Measurements from ENCODE around the gene RNU1-2. TPM values are rescaled to one million over a fixed set of nuclear protein-coding genes. Genes with fewer than 3 reads are reported as not detected.

The RNU1-2 gene
- total RNA-seq, 4 donors from 2014 or later: under 0.01 TPM

DNA sequence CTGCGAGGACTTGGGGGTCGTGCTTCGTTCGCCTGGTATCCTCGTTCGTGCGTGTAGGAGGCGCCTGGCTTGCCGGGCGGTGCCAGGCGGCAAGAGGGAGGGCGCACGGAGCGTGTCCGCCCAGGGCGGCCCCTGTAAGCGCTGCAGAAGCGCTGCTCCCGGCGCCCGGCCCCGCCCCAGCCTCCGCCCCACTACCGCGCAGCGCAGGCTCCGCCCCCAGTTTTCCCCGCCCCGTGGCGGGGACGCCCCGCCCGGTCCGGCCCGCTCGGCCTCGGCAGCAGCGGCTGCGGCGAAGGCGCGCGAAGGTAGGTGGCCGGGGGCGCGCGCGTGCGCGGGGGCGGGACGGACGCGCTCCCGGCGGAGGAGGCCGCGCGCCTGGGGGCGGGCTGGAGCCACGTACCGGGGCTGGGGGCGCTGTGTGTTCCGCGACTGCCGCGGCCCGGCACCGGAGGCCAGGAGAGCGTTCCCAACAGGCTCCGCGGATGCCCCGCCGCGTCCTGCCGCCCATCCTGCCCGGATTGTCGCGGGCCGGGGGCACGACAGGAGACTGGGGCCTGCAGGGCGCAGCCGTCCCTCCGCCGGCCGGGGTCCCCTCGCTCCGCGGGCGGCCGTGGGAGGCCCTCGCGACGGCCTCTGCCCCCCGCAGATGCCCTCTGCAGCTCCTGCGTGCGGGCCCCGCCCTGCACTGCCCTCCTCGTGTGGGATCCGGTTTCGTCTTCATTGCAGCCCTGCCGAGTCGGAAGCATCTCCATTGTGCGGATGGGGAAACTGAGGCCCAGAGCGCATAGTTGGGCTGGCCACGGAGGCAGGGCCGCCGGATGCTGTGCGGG is 18.3 kb downstream of the RNU1-2 start:
- TF ChIP-seq, protein P1, sequence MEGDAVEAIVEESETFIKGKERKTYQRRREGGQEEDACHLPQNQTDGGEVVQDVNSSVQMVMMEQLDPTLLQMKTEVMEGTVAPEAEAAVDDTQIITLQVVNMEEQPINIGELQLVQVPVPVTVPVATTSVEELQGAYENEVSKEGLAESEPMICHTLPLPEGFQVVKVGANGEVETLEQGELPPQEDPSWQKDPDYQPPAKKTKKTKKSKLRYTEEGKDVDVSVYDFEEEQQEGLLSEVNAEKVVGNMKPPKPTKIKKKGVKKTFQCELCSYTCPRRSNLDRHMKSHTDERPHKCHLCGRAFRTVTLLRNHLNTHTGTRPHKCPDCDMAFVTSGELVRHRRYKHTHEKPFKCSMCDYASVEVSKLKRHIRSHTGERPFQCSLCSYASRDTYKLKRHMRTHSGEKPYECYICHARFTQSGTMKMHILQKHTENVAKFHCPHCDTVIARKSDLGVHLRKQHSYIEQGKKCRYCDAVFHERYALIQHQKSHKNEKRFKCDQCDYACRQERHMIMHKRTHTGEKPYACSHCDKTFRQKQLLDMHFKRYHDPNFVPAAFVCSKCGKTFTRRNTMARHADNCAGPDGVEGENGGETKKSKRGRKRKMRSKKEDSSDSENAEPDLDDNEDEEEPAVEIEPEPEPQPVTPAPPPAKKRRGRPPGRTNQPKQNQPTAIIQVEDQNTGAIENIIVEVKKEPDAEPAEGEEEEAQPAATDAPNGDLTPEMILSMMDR (IDR thresholded peaks at IDR 0.05; ENCODE audit: low read depth): no peak

DNA sequence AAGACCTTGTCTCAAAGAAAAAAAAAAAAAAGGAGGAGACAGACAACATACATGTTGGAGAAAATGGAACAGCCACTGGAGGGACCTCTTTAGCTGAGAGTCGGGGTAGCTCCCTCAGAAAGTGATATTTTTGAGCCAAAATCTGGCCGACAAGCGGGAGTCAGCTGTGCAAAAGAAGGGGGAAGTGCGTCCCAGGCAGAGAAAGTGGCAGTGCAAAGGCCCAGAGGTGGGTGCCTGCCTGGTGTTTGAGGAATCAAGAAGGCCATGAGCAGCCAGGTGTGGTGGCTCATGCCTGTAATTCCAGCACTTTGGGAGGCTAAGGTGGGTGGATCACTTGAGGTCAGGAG is 19.8 kb downstream of the RNU1-2 start:
- TF ChIP-seq, protein P1 (IDR thresholded peaks at IDR 0.05; ENCODE audit: low read depth): no peak

DNA sequence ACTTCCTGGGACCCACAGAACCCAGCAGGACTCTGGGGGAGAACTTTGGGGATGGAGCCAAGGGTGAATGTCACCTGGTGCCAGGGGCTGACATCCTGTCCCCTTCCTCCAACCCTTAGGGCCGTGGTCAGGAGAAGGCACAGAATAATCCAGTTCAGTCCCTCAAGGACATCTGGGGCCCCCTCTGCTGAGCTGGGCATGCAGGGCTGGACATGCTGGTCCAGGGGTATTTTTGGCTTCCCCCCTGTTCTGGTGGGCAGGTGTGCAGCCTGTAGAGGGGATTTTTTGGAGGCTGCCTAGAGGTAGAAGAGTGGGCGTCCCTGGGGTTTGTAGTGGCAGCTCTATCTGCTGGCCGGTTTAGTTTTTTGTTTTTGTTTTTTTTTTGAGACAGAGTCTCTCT is 22.6 kb downstream of the RNU1-2 start:
- TF ChIP-seq, protein P1 (IDR thresholded peaks at IDR 0.05; ENCODE audit: low read depth): no peak

DNA sequence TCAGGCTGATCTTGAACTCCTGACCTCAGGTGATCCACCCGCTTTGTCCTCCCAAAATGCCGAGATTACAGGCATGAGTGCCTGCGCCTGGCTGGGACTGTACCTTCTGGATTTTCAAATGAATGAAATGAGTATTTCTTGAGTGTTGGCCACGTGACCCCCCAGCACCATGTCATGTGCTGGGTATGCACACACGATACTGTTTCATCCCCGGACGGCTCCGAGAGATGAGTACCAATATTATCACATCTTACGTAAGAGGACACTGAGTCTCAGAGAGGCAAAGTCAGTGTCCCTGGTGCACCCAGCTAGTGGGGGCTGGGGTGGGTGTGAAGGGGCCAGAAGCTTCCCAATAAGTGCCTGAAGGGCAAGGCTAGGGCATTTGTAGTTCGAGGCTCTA is 25.2 kb downstream of the RNU1-2 start:
- TF ChIP-seq, protein P1 (IDR thresholded peaks at IDR 0.05; ENCODE audit: low read depth): no peak

DNA sequence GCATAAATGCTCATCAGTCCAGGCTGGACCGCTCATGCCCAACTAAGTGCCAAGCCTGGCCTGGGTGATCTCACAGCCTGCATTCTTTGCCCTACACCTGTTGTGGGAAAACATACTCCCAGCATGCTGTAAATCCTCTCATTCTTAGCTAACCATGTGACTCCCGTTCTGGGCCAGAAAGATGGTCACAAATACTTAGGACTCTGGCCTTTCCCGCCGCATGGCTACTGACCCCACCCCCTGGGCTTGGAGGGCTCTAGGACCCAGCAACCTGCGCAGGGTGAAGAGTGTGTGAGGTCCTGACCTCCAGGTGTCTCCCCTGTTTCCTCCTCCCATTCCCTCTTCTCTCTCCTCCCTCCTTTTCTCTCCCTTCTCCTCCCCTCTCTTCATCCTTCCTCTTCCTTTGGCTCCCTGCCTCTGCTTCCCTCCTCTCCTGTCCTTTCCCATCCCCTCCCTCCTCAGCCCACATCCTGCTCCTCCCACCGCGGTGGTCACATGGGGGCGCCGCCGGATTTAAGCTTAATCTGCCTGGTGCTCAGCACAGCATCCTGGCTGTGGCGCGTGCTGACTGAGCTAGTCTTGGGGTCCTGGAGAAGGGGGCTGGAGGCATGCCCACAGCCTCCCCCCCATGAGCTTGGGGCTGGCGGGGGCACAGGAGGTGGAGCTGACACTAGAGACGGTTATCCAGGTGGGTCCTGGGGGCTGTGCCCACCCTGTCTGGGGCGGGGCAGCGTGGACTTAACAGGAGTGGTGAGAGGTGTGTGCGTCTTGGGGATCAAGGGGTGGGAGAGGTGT is 25.8 kb downstream of the RNU1-2 start, which contains the start of gene CROCC:
TSS of gene CROCC (plus strand) at position 541 of the 795 bp plus-strand sequence. CDS start at position 629, 88 bp downstream.
- TF ChIP-seq, protein P1 (IDR thresholded peaks at IDR 0.05; ENCODE audit: low read depth): no peak

DNA sequence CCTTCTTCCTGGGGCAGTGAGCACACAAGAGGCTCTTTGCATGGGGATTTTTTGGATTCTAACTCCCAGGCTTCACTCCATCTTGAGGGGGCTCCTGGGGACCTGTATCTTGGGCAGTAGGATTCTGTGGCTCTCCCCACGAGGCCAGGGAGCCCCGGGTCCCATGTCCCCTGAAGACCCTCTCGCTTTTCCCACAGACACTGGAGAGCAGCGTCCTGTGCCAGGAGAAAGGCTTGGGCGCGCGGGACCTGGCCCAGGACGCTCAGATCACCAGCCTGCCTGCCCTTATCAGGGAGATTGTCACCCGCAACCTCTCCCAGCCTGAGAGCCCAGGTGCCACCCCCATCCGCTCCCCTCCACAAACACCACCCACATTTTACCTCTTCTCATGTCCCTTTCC is 26.7 kb downstream of the RNU1-2 start:
- TF ChIP-seq, protein P1 (IDR thresholded peaks at IDR 0.05; ENCODE audit: low read depth): no peak

DNA sequence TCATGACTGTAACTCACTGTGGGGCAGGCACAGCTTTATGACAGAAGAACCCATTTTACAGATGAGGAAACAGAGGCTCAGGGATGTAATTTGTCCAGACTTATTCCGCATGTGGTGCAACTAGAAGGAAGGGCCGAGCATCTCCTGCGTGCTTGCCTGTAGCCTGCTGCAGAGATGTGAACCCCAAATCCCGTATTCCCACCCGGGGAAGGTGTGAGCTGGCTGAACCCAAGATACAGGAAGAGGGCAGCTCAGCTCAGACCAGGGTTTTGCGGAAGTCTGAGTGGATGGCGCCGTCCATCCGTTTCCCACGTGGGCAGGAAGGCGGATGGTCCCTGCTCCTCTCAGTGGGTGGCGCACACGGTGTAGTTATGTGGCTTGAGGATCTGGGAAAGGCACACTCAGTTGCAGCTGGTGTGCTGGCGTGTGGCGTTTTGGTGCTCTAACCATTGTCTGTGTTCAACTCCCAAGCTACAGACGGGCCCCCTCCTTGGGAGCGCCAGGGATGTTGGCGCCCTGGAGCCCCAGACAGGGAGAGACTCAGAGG is 27.2 kb downstream of the RNU1-2 start:
- TF ChIP-seq, protein P1 (IDR thresholded peaks at IDR 0.05; ENCODE audit: low read depth): no peak

Data from subcutaneous adipose tissue (tissue), 4 donors.